GM12878 (cell line): Measurements from ENCODE around the gene ITGA4. TPM values are rescaled to one million over a fixed set of nuclear protein-coding genes. Genes with fewer than 3 reads are reported as not detected.

Experiments used
- BACH1 ChIP-seq: fragments of 450-650 bp; IDR thresholded peaks from 2 replicates; pipeline ENCODE4 v1.6.1; 2017; ENCODE audit warnings: mild to moderate bottlenecking, borderline replicate concordance
- CHD1 ChIP-seq: IDR thresholded peaks from 2 replicates; pipeline ENCODE4 v1.6.1; 2012; ENCODE audit warnings: low read depth, low read length, improper control_type of control experiment
- E2F4 ChIP-seq: IDR thresholded peaks from 2 replicates; pipeline ENCODE4 v1.6.1; 2012; ENCODE audit warnings: low read depth, low read length, improper control_type of control experiment
- EP300 ChIP-seq, 2 experiments: fragments of 150-350 bp in 1 of 2; IDR thresholded peaks; 2 replicates each; pipeline ENCODE4 v1.6.1; 2011 to 2012; ENCODE audit warnings: low read depth in 2 of 2, low read length in 2 of 2, borderline replicate concordance in 1 of 2, improper control_type of control experiment in 1 of 2, inconsistent platforms in 1 of 2; ENCODE audit not compliant: control insufficient read depth in 1 of 2
- ETV6 ChIP-seq, 2 experiments: fragments of 450-650 bp in 1 of 2; IDR thresholded peaks in 1 of 2; conservative IDR thresholded peaks in 1 of 2; 2 replicates each; pipeline ENCODE4 v1.6.1; 2014; ENCODE audit warnings: antibody characterized with exemption in 1 of 2, borderline replicate concordance in 1 of 2, low read depth in 1 of 2, mild to moderate bottlenecking in 1 of 2, moderate library complexity in 1 of 2
- EZH2 ChIP-seq: IDR thresholded peaks from 2 replicates; pipeline ENCODE4 v1.6.1; 2012; ENCODE audit warnings: low read depth, mild to moderate bottlenecking, control low read depth, inconsistent platforms, low read length, borderline replicate concordance; ENCODE audit not compliant: control insufficient read depth
- FOXK2 ChIP-seq: fragments of 450-650 bp; IDR thresholded peaks from 2 replicates; pipeline ENCODE4 v1.6.1; 2017; ENCODE audit warnings: mild to moderate bottlenecking, moderate library complexity
- HSF1 ChIP-seq: fragments of 150-350 bp; IDR thresholded peaks from 2 replicates; pipeline ENCODE4 v1.6.1; 2014; ENCODE audit warnings: mild to moderate bottlenecking, low read depth, low read length
- IRF3 ChIP-seq: fragments of 450-650 bp; IDR thresholded peaks from 2 replicates; pipeline ENCODE4 v1.6.1; 2014; ENCODE audit warnings: mild to moderate bottlenecking
- KLF5 ChIP-seq: fragments of 450-650 bp; IDR thresholded peaks from 2 replicates; pipeline ENCODE4 v1.6.1; 2014; ENCODE audit warnings: mild to moderate bottlenecking; ENCODE audit not compliant: partially characterized antibody
- NFYA ChIP-seq: IDR thresholded peaks from 2 replicates; pipeline ENCODE4 v1.6.1; 2011; ENCODE audit warnings: low read depth, mild to moderate bottlenecking, low read length, improper control_type of control experiment, borderline replicate concordance
- NRF1 ChIP-seq: conservative IDR thresholded peaks from 2 replicates; pipeline ENCODE4 v1.6.1; 2011; ENCODE audit warnings: mild to moderate bottlenecking, low read depth, low read length, improper control_type of control experiment
- RAD21 ChIP-seq: IDR thresholded peaks from 2 replicates; pipeline ENCODE4 v1.6.1; 2011; ENCODE audit warnings: mild to moderate bottlenecking, low read depth, low read length, moderate library complexity; ENCODE audit not compliant: insufficient read depth
- RELA ChIP-seq: fragments of 450-650 bp; IDR thresholded peaks from 2 replicates; pipeline ENCODE4 v1.8.0; 2014; ENCODE audit warnings: borderline replicate concordance; ENCODE audit not compliant: partially characterized antibody
- SPI1 ChIP-seq: IDR thresholded peaks from 2 replicates; pipeline ENCODE4 v1.6.1; 2011; ENCODE audit warnings: low read depth, mild to moderate bottlenecking, low read length, moderate library complexity, borderline replicate concordance; ENCODE audit not compliant: insufficient read depth
- SREBF1 ChIP-seq: IDR thresholded peaks from 2 replicates; pipeline ENCODE4 v1.6.1; 2012; ENCODE audit warnings: mild to moderate bottlenecking, low read length
- polyA plus RNA-seq, 11 experiments: library from polyadenylated mRNA; depleted of rRNA in 4 of 11; unstranded in 6 of 11; stranded (reverse) in 5 of 11; fragments of >200 nt; fragmentation: Nextera tagmentation in 4 of 11; fragmentation: Illumina TruSeq in 1 of 11; extraction: Ambion mirVana in 4 of 11; extraction: Trizol in 1 of 11; gene quantifications; 1 replicate in 1 of 11; 2 replicates in 10 of 11; pipeline versions ENCODE4 v1.2.1 to v1.2.3, GENCODE V29; 2011 to 2016; ENCODE audit warnings: inconsistent platforms in 2 of 11, missing spikeins in 2 of 11, low read depth in 1 of 11
- total RNA-seq, 4 experiments: library from RNA; depleted of rRNA in 3 of 4; stranded (reverse); fragments of >200 nt in 3 of 4; fragmentation: Illumina TruSeq in 1 of 4; extraction: Trizol in 1 of 4; gene quantifications; 2 replicates each; pipeline versions ENCODE4 v1.2.1 to v1.2.3, GENCODE V29; 2013 to 2021
- TF ChIP-seq, protein P1 (sequence below): fragments of 450-650 bp; IDR thresholded peaks from 2 replicates; pipeline ENCODE4 v1.6.1; 2017; ENCODE audit warnings: mild to moderate bottlenecking, low read depth, inconsistent platforms; ENCODE audit not compliant: poor library complexity, severe bottlenecking
- TF ChIP-seq, protein P2 (sequence below): fragments of 450-650 bp; IDR thresholded peaks from 2 replicates; pipeline ENCODE4 v1.6.1; 2016; ENCODE audit warnings: mild to moderate bottlenecking
- TF ChIP-seq, protein P3 (sequence below): fragments of 450-650 bp; IDR thresholded peaks from 2 replicates; pipeline ENCODE4 v1.6.1; 2017; ENCODE audit warnings: borderline replicate concordance
- TF ChIP-seq, protein P4 (sequence below): IDR thresholded peaks from 2 replicates; pipeline ENCODE4 v1.6.1; 2012; ENCODE audit warnings: low read depth, low read length, improper control_type of control experiment

ITGA4 gene
- total and polyA plus RNA-seq, 10 of the 15 experiments (the other 5 are each of a cell fraction or from before 2014, with no cell fraction given) = 12.4 to 87.9 (median 63.5) TPM

DNA sequence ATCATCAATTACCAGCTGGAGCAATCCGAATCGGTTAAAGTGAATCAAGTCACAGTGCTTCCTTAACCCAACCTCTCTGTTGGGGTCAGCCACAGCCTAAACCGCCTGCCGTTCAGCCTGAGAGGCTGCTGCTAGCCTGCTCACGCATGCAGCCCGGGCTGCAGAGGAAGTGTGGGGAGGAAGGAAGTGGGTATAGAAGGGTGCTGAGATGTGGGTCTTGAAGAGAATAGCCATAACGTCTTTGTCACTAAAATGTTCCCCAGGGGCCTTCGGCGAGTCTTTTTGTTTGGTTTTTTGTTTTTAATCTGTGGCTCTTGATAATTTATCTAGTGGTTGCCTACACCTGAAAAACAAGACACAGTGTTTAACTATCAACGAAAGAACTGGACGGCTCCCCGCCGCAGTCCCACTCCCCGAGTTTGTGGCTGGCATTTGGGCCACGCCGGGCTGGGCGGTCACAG is 496 bp upstream of the ITGA4 start (continued):
- TF ChIP-seq E2F4 = no peak
- no peak for TF ChIP-seq IRF3
- TF ChIP-seq SPI1 = peak; percentile 88
- TF ChIP-seq EZH2 = no peak
- peak; percentile 11; the same call in 1 of the 2 replicates for TF ChIP-seq RAD21
- TF ChIP-seq NRF1 = no peak
- no peak for TF ChIP-seq CHD1
- TF ChIP-seq BACH1 = no peak
- TF ChIP-seq, protein P1, sequence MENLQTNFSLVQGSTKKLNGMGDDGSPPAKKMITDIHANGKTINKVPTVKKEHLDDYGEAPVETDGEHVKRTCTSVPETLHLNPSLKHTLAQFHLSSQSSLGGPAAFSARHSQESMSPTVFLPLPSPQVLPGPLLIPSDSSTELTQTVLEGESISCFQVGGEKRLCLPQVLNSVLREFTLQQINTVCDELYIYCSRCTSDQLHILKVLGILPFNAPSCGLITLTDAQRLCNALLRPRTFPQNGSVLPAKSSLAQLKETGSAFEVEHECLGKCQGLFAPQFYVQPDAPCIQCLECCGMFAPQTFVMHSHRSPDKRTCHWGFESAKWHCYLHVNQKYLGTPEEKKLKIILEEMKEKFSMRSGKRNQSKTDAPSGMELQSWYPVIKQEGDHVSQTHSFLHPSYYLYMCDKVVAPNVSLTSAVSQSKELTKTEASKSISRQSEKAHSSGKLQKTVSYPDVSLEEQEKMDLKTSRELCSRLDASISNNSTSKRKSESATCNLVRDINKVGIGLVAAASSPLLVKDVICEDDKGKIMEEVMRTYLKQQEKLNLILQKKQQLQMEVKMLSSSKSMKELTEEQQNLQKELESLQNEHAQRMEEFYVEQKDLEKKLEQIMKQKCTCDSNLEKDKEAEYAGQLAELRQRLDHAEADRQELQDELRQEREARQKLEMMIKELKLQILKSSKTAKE = no peak
- TF ChIP-seq RELA = no peak
- peak in 1 of 2 experiments; percentile 98; a peak in 2 of 4 replicates for TF ChIP-seq ETV6 (conservative IDR thresholded peaks at IDR 0.05 in 1 of 2, IDR thresholded peaks at IDR 0.05 in 1 of 2; ENCODE audit: borderline replicate concordance in 1 of 2, low read depth in 1 of 2)
- no peak for TF ChIP-seq NFYA
- TF ChIP-seq, protein P2, sequence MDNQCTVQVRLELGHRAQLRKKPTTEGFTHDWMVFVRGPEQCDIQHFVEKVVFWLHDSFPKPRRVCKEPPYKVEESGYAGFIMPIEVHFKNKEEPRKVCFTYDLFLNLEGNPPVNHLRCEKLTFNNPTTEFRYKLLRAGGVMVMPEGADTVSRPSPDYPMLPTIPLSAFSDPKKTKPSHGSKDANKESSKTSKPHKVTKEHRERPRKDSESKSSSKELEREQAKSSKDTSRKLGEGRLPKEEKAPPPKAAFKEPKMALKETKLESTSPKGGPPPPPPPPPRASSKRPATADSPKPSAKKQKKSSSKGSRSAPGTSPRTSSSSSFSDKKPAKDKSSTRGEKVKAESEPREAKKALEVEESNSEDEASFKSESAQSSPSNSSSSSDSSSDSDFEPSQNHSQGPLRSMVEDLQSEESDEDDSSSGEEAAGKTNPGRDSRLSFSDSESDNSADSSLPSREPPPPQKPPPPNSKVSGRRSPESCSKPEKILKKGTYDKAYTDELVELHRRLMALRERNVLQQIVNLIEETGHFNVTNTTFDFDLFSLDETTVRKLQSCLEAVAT = peak; percentile 48; the same call in 1 of the 2 replicates
- TF ChIP-seq SREBF1 = no peak
- TF ChIP-seq, protein P3, sequence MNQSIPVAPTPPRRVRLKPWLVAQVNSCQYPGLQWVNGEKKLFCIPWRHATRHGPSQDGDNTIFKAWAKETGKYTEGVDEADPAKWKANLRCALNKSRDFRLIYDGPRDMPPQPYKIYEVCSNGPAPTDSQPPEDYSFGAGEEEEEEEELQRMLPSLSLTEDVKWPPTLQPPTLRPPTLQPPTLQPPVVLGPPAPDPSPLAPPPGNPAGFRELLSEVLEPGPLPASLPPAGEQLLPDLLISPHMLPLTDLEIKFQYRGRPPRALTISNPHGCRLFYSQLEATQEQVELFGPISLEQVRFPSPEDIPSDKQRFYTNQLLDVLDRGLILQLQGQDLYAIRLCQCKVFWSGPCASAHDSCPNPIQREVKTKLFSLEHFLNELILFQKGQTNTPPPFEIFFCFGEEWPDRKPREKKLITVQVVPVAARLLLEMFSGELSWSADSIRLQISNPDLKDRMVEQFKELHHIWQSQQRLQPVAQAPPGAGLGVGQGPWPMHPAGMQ = peak; percentile 67; the same call in 1 of the 2 replicates
- TF ChIP-seq HSF1 = no peak
- TF ChIP-seq EP300 (IDR thresholded peaks at IDR 0.05; ENCODE audit: borderline replicate concordance in 1 of 2, control insufficient read depth in 1 of 2, low read depth in 2 of 2, low read length in 2 of 2) = peak; percentile 26 to 47; a peak in 2 of 4 replicates
- TF ChIP-seq KLF5 = no peak
- TF ChIP-seq, protein P4, sequence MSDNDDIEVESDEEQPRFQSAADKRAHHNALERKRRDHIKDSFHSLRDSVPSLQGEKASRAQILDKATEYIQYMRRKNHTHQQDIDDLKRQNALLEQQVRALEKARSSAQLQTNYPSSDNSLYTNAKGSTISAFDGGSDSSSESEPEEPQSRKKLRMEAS = no peak
- TF ChIP-seq FOXK2 = no peak
